Measurements from ENCODE around the gene UACA.
A peak's percentile ranks its signal among the peaks of the same experiment; 100 is the strongest.
"Not testable (repeated sequence)": the region's sequence is repeated elsewhere in the genome, so short reads cannot be mapped to it uniquely, and the experiment has no call there.

Gene UACA

GRCh38 chr15:70763120-70763949, at the start of gene UACA:
Gene UACA (minus strand): TSS chr15:70763558. CDS start chr15:70763407, 151 bp downstream.
- peak; percentile 39 to 55 for DNase-seq (ENCODE audit: low read depth in 2 of 2)

GRCh38 chr15:70812827-70813364, 49.5 kb upstream of the UACA start:
- DNase-seq (ENCODE audit: low read depth in 2 of 2), result no peak

GRCh38 chr15:70810916-70811578, 47.7 kb upstream of the UACA start:
- DNase-seq (ENCODE audit: low read depth in 2 of 2), result no peak

GRCh38 chr15:70806992-70807712, 43.8 kb upstream of the UACA start:
- no peak for DNase-seq (ENCODE audit: low read depth in 2 of 2)

GRCh38 chr15:70804388-70804787, 41.0 kb upstream of the UACA start:
- not testable (repeated sequence) for DNase-seq (ENCODE audit: low read depth in 2 of 2)

- DNase-seq (ENCODE audit: low read depth in 2 of 2), result no peak
Measured at GRCh38 chr15:70802629-70803028, 39.3 kb upstream of the UACA start.

GRCh38 chr15:70801109-70801508, 37.8 kb upstream of the UACA start:
- no peak for DNase-seq (ENCODE audit: low read depth in 2 of 2)

- DNase-seq (ENCODE audit: low read depth in 2 of 2), result no peak
Measured at GRCh38 chr15:70799667-70800450, 36.5 kb upstream of the UACA start.

GRCh38 chr15:70797464-70797863, 34.1 kb upstream of the UACA start:
- no peak for DNase-seq (ENCODE audit: low read depth in 2 of 2)

- DNase-seq (ENCODE audit: low read depth in 2 of 2), result no peak
Measured at GRCh38 chr15:70796516-70797310, 33.4 kb upstream of the UACA start.

- DNase-seq (ENCODE audit: low read depth in 2 of 2), result no peak
Measured at GRCh38 chr15:70795311-70795665, 31.9 kb upstream of the UACA start.

GRCh38 chr15:70794596-70795310, 31.4 kb upstream of the UACA start:
- DNase-seq (ENCODE audit: low read depth in 2 of 2), result no peak

GRCh38 chr15:70793694-70794093, 30.3 kb upstream of the UACA start:
- no peak for DNase-seq (ENCODE audit: low read depth in 2 of 2)

- DNase-seq (ENCODE audit: low read depth in 2 of 2), result no peak
Measured at GRCh38 chr15:70792171-70792573, 28.8 kb upstream of the UACA start.

- no peak for DNase-seq (ENCODE audit: low read depth in 2 of 2)
Measured at GRCh38 chr15:70791259-70791658, 27.9 kb upstream of the UACA start.

- DNase-seq (ENCODE audit: low read depth in 2 of 2), result no peak
Measured at GRCh38 chr15:70789213-70789612, 25.9 kb upstream of the UACA start.

GRCh38 chr15:70788114-70789049, 25.0 kb upstream of the UACA start:
- DNase-seq (ENCODE audit: low read depth in 2 of 2), result no peak

- no peak for DNase-seq (ENCODE audit: low read depth in 2 of 2)
Measured at GRCh38 chr15:70786996-70787395, 23.6 kb upstream of the UACA start.

- no peak for DNase-seq (ENCODE audit: low read depth in 2 of 2)
Measured at GRCh38 chr15:70783610-70784022, 20.3 kb upstream of the UACA start.

All from stimulated activated CD8-positive, alpha-beta memory T cell treated with anti-CD3 and anti-CD28 coated beads, Interleukin-7, amount 100 ng/mL, for 4 hours (primary cell).